Prostate gland (tissue), 2 donors: ENCODE results near the gene FAF1. TPM values are rescaled to one million over a fixed set of nuclear protein-coding genes. Genes with fewer than 3 reads are reported as not detected.
"Not testable (repeated sequence)": the region's sequence is repeated elsewhere in the genome, so short reads cannot be mapped to it uniquely, and the experiment has no call there.

Source experiments
- DNase-seq: peaks from one replicate; pipeline ENCODE4 v3.0.0-alpha.2; 2019; ENCODE audit warnings: low spot score
- H3K27ac ChIP-seq, 2 donors: fragments of 200-600 bp; sonication (generic); 2 replicates each; pipeline ENCODE4 v1.5.1; 2017 to 2019
- H3K27me3 ChIP-seq: fragments of 200-600 bp; sonication (generic); replicated peaks from 2 replicates; pipeline ENCODE4 v1.5.1; 2019; ENCODE audit not compliant: insufficient read depth
- H3K36me3 ChIP-seq, 2 donors: fragments of 200-600 bp; sonication (generic); 1 replicate in 1 of 2; 2 replicates in 1 of 2; pipeline versions ENCODE4 v1.5.1 to v1.8.1; 2017 to 2019
- H3K4me1 ChIP-seq: fragments of 200-600 bp; sonication (generic); replicated peaks from 2 replicates; pipeline ENCODE4 v1.5.1; 2019
- H3K4me3 ChIP-seq, 2 donors: fragments of 200-600 bp; sonication (generic); 2 replicates each; pipeline ENCODE4 v1.5.1; 2017 to 2019
- H3K9me3 ChIP-seq: fragments of 200-600 bp; sonication (generic); 2 replicates; pipeline ENCODE4 v1.5.1; 2017
- POLR2A ChIP-seq: fragments of 450-650 bp; IDR thresholded peaks from one replicate; pipeline ENCODE4 v1.6.1; 2016; ENCODE audit warnings: antibody characterized with exemption, mild to moderate bottlenecking
- POLR2AphosphoS5 ChIP-seq: sonication (generic); formaldehyde crosslinking; IDR thresholded peaks from one replicate; pipeline ENCODE4 v1.6.1; 2017; ENCODE audit warnings: antibody characterized with exemption
- WGBS: methylation state at CpG from one replicate; pipeline ENCODE4 v1.1.5; 2018; 5-methylcytosine and 5-hydroxymethylcytosine counted together
- intact Hi-C: fragments of 100-400 bp; cut with DNase I; formaldehyde crosslinking; loops from one replicate; pipeline ENCODE4 v1.14.2; 2022
- total RNA-seq, 2 donors: library from RNA; depleted of rRNA; stranded (reverse); fragments of >200 nt; gene quantifications; one replicate each; pipeline ENCODE4 v1.1.0, GENCODE V29; 2016
- TF ChIP-seq, protein P1 (sequence below), 4 experiments: fragments of 200-600 bp in 2 of 4; fragments of 450-650 bp in 2 of 4; sonication (generic) in 2 of 4; IDR thresholded peaks; 1 replicate in 3 of 4; 2 replicates in 1 of 4; pipeline ENCODE4 v1.5.1; 2016 to 2019; ENCODE audit warnings: antibody characterized with exemption in 4 of 4, mild to moderate bottlenecking in 2 of 4, moderate library complexity in 2 of 4

FAF1 gene
- total RNA-seq, 2 donors from 2014 or later, result 40.4 to 41.5 TPM

DNA sequence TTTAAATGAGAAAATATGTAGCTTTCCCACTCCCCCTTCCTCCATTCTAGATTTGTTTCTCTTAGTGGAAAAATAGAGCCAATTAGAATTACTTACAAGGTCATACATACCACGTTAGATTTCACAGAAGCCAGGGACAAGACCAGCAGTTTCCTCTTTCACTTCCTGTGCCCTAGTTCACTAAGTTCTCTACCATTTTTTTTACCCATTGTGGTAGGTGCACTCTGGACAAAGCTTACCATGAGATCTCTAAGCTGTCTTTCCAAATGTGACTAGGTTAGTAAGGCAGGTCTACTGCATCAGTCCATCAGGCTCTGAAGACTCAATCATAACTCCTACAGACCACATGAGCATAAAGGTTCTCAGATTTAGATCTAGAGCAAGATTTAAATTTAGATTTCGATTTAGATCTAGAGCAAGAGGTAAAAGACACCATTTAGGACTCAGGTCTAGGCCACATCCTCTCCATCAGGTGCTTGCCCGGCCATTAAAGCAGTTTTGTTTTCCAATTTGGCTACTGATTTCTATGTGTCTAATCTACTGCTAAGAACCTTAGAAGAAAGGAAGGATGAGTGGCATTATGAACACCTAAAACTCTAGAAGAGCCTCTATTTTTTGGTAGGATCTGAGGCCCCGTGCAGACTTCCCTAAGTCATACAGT, 235.3 kb downstream of the FAF1 start:
- no peaks in the 10 kb centered on the region for H3K9me3 ChIP-seq
- intact Hi-C loops, result no loop called here
- WGBS, result 78% methylated on average over 4 of the region's 4 CpGs
- no peak for DNase-seq
- H3K36me3 ChIP-seq, result no peaks in the 10 kb centered on the region
- H3K27me3 ChIP-seq, result no peaks in the 10 kb centered on the region
- H3K27ac ChIP-seq, result no peak overlapping the region
- no peaks in the 10 kb centered on the region for H3K4me1 ChIP-seq
- TF ChIP-seq POLR2AphosphoS5 (no peak), POLR2A (no peak)
- TF ChIP-seq, protein P1, sequence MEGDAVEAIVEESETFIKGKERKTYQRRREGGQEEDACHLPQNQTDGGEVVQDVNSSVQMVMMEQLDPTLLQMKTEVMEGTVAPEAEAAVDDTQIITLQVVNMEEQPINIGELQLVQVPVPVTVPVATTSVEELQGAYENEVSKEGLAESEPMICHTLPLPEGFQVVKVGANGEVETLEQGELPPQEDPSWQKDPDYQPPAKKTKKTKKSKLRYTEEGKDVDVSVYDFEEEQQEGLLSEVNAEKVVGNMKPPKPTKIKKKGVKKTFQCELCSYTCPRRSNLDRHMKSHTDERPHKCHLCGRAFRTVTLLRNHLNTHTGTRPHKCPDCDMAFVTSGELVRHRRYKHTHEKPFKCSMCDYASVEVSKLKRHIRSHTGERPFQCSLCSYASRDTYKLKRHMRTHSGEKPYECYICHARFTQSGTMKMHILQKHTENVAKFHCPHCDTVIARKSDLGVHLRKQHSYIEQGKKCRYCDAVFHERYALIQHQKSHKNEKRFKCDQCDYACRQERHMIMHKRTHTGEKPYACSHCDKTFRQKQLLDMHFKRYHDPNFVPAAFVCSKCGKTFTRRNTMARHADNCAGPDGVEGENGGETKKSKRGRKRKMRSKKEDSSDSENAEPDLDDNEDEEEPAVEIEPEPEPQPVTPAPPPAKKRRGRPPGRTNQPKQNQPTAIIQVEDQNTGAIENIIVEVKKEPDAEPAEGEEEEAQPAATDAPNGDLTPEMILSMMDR (IDR thresholded peaks at IDR 0.05), result no peak
- no peak overlapping the region for H3K4me3 ChIP-seq

DNA sequence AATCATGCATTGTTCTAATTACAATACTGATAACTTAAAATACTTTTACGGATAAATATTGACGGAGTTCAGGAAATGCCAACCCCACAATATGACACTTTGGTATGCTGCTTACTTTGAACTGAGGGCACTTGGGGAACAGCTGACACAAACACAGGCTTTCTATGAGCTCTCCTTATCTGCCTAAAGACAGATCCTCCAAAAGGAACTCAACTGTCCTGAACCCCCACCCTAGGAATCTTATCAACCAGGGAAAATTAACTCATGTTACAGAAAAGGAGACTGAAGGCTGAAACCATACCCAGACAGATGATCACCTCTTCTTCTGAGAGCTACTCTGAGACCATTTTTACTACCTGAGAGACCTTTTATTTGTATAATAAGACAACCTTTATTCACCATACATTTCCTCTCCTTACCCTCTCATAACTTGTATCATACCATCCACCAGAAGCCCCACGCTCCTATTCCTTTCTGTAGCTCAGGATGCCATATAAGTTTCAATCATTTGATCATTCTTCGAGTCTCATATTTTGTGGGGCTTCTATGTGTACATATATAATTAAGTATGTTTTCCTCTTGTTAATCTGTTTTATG, 239.5 kb downstream of the FAF1 start:
- intact Hi-C loops, result no loop called here
- TF ChIP-seq POLR2A, result no peak
- no peak for TF ChIP-seq POLR2AphosphoS5
- TF ChIP-seq, protein P1 (IDR thresholded peaks at IDR 0.05), result no peak
- H3K9me3 ChIP-seq, result no peaks in the 10 kb centered on the region
- H3K4me3 ChIP-seq, result no peak overlapping the region
- 90% methylated on average over 4 of the region's 4 CpGs for WGBS
- no peaks in the 10 kb centered on the region for H3K27me3 ChIP-seq
- H3K36me3 ChIP-seq, result no peaks in the 10 kb centered on the region
- no peak for DNase-seq
- H3K4me1 ChIP-seq, result no peaks in the 10 kb centered on the region
- no peak overlapping the region for H3K27ac ChIP-seq

DNA sequence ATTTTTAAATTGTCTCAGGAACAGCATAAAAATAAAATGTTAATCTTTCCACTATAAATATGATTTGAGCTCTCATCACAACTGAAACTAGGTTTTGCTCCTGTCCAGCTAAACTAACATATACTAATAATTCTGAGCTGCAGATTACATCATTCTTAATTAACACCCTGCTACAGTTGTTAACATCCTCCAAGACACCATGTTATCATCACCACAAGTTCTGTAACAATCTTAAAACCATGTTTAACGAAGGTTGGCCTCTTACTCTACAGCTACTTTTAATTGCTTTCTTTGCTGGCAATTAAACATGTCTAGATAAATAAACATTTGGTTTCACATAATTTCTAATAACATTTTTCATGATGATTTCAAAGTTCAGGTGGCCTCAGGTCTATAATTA, 240.9 kb downstream of the FAF1 start:
- WGBS, result 81% methylated on average over 1 of the region's 1 CpG
- DNase-seq, result no peak
- H3K4me1 ChIP-seq, result no peaks in the 10 kb centered on the region
- H3K9me3 ChIP-seq, result no peaks in the 10 kb centered on the region
- H3K4me3 ChIP-seq, result no peak overlapping the region
- TF ChIP-seq, protein P1 (IDR thresholded peaks at IDR 0.05), result no peak
- TF ChIP-seq POLR2A (no peak), POLR2AphosphoS5 (no peak)
- intact Hi-C loops, result no loop called here
- H3K27ac ChIP-seq, result no peak overlapping the region
- H3K27me3 ChIP-seq, result no peaks in the 10 kb centered on the region
- H3K36me3 ChIP-seq, result no peaks in the 10 kb centered on the region

DNA sequence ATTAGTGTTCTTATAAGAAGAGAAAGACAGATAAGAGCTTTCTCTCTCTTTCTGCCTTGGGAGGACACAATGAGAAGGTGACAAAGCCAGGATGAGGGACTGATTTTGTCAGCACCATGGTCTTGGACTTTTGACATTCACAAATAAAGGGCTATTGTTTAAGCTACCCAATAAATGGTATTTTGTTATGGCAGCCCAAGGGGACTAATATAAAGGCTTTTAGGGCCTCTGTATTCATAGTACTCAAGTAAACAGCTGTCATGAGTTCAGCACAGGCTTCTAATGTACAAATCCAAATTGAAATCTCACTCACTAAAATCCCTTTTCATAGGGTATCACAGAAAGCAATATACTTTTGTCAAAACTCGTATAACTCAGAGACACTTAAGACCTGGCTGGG, 242.7 kb downstream of the FAF1 start:
- Histone ChIP-seq H3K27me3 (no peaks in the 10 kb centered on the region), H3K27ac (no peak overlapping the region), H3K9me3 (no peaks in the 10 kb centered on the region), H3K36me3 (no peaks in the 10 kb centered on the region), H3K4me1 (no peaks in the 10 kb centered on the region), H3K4me3 (no peak overlapping the region)
- DNase-seq, result no peak
- TF ChIP-seq, protein P1 (IDR thresholded peaks at IDR 0.05), result no peak
- TF ChIP-seq POLR2A (no peak), POLR2AphosphoS5 (no peak)
- intact Hi-C loops, result no loop called here
- WGBS, result 100% methylated on average over 1 of the region's 1 CpG

DNA sequence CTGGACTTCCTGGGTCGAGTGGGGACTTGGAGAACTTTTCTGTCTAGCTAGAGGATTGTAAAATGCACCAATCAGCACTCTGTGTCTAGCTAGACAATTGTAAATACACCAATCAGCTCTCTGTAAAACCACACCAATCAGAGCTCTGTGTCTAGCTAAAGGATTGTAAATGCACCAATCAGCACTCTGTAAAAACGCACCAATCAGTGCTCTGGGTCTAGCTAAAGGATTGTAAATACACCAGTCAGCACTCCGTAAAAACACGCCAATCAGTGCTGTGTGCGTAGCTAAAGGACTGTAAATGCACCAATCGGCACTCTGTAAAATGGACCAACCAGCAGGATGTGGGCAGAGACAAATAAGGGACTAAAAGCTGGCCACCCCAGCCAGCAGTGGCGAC, 243.6 kb downstream of the FAF1 start:
- H3K27ac ChIP-seq, intact Hi-C loops, H3K36me3 ChIP-seq, H3K4me3 ChIP-seq, DNase-seq, H3K27me3 ChIP-seq, H3K9me3 ChIP-seq, H3K4me1 ChIP-seq: not testable (repeated sequence)
- 95% methylated on average over 7 of the region's 7 CpGs for WGBS
